Endodermal cell (in vitro differentiated cells): ENCODE data around the gene PSMA6. TPM values are rescaled to one million over a fixed set of nuclear protein-coding genes. Genes with fewer than 3 reads are reported as not detected.
"Not testable (repeated sequence)": the region's sequence is repeated elsewhere in the genome, so short reads cannot be mapped to it uniquely, and the experiment has no call there.

Source experiments
- DNase-seq: peaks from one replicate; pipeline ENCODE4 v3.0.0-alpha.2; 2017
- H3K27ac ChIP-seq: 2 replicates; pipeline ENCODE4 v1.5.1; 2013; ENCODE audit warnings: mild to moderate bottlenecking, low read depth, low read length, moderate library complexity
- H3K27me3 ChIP-seq: 2 replicates; pipeline ENCODE4 v1.6.1; 2013; ENCODE audit warnings: mild to moderate bottlenecking, low read length, moderate library complexity; ENCODE audit not compliant: insufficient read depth, control insufficient read depth, poor library complexity, severe bottlenecking
- H3K36me3 ChIP-seq: 2 replicates; pipeline ENCODE4 v1.7.0; 2013; ENCODE audit warnings: mild to moderate bottlenecking, low read length, moderate library complexity; ENCODE audit not compliant: control insufficient read depth, insufficient read depth
- H3K4me1 ChIP-seq: one replicate; pipeline ENCODE4 v1.7.0; 2013; ENCODE audit warnings: low read length; ENCODE audit not compliant: control insufficient read depth, insufficient read depth
- H3K4me3 ChIP-seq: 2 replicates; pipeline ENCODE4 v1.5.1; 2013; ENCODE audit warnings: mild to moderate bottlenecking, low read length, moderate library complexity
- H3K9ac ChIP-seq: 2 replicates; pipeline ENCODE4 v1.6.1; 2013; ENCODE audit warnings: mild to moderate bottlenecking, low read length, moderate library complexity; ENCODE audit not compliant: poor library complexity, severe bottlenecking; ENCODE audit errors: extremely low read depth
- H3K9me3 ChIP-seq: 2 replicates; pipeline ENCODE4 v1.6.1; 2013; ENCODE audit warnings: mild to moderate bottlenecking, low read length, moderate library complexity; ENCODE audit not compliant: control insufficient read depth
- H3K27ac Mint-ChIP-seq: 2 replicates; pipeline ENCODE4 v1.8.0; 2020; ENCODE audit warnings: mixed read lengths
- H3K27me3 Mint-ChIP-seq: 2 replicates; pipeline ENCODE4 v1.8.0; 2021; ENCODE audit warnings: mild to moderate bottlenecking, mixed read lengths; ENCODE audit not compliant: insufficient read depth
- H3K36me3 Mint-ChIP-seq: 2 replicates; pipeline ENCODE4 v1.8.0; 2020; ENCODE audit warnings: low read depth, mixed read lengths
- H3K4me1 Mint-ChIP-seq: 2 replicates; pipeline ENCODE4 v1.8.0; 2020; ENCODE audit warnings: mixed read lengths
- H3K4me3 Mint-ChIP-seq: 2 replicates; pipeline ENCODE4 v1.8.0; 2020; ENCODE audit warnings: mild to moderate bottlenecking, moderate library complexity, mixed read lengths
- H3K9me3 Mint-ChIP-seq: 2 replicates; pipeline ENCODE4 v1.8.0; 2020; ENCODE audit warnings: mild to moderate bottlenecking, mixed read lengths
- WGBS, 2 experiments: methylation state at CpG; one replicate each; pipeline versions ENCODE4 v1.1.5 to v1.1.7; 2013; ENCODE audit warnings: missing lambda C conversion rate in 2 of 2, mixed read lengths in 1 of 2; ENCODE audit not compliant: insufficient coverage in 1 of 2, insufficient read length in 1 of 2; 5-methylcytosine and 5-hydroxymethylcytosine counted together
- total RNA-seq, 2 donors: library from RNA; stranded (reverse); fragmentation: NEBNext Ultra II Directional in 1 of 2; extraction: Animal tissue kit (Norgen Biotek cat#: 25700) in 1 of 2; gene quantifications; 2 replicates in 1 of 2; 3 replicates in 1 of 2; pipeline ENCODE4 v1.2.1, GENCODE V29; 2021
- TF ChIP-seq, protein P1 (sequence below): fragments of 200-600 bp; sonication (generic); conservative IDR thresholded peaks from 2 replicates; pipeline ENCODE4 v1.5.0; 2021; ENCODE audit warnings: antibody characterized with exemption, mild to moderate bottlenecking

The PSMA6 gene
- total RNA-seq, 2 donors from 2014 or later, result 263 to 277 TPM

DNA sequence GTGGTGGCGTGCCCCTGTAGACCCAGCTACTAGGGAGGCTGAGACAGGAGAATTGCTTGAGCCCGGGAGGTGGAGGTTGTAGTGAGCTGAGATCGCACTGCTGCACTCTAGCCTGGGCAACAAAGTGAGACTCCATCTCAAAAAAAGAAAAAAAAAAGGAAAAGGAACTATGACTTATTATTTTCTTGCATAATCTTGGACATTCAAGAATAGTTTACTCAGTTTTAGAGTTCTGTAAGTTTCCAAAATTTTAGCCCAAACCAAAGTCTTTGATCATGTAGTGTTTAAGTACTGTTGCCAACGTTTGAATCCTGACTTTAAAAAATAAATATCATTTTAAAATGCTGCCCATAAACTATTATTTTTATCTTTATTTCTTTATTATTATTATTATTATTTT is 6.2 kb downstream of the PSMA6 start:
- no peak overlapping the region for H3K9ac ChIP-seq
- no peak overlapping the region for H3K4me3 ChIP-seq
- H3K4me1 ChIP-seq, result no peaks in the 10 kb centered on the region
- H3K36me3 ChIP-seq, result peaks cover 46% of the 10 kb centered on the region
- Mint-ChIP-seq H3K4me1 (peaks cover 19% of the 10 kb centered on the region), H3K27ac (no peak overlapping the region), H3K36me3 (peaks cover 31% of the 10 kb centered on the region), H3K4me3 (no peak overlapping the region), H3K9me3 (no peaks in the 10 kb centered on the region), H3K27me3 (no peaks in the 10 kb centered on the region)
- H3K27ac ChIP-seq, result no peak overlapping the region
- DNase-seq, result no peak
- H3K9me3 ChIP-seq, result no peaks in the 10 kb centered on the region
- TF ChIP-seq, protein P1, sequence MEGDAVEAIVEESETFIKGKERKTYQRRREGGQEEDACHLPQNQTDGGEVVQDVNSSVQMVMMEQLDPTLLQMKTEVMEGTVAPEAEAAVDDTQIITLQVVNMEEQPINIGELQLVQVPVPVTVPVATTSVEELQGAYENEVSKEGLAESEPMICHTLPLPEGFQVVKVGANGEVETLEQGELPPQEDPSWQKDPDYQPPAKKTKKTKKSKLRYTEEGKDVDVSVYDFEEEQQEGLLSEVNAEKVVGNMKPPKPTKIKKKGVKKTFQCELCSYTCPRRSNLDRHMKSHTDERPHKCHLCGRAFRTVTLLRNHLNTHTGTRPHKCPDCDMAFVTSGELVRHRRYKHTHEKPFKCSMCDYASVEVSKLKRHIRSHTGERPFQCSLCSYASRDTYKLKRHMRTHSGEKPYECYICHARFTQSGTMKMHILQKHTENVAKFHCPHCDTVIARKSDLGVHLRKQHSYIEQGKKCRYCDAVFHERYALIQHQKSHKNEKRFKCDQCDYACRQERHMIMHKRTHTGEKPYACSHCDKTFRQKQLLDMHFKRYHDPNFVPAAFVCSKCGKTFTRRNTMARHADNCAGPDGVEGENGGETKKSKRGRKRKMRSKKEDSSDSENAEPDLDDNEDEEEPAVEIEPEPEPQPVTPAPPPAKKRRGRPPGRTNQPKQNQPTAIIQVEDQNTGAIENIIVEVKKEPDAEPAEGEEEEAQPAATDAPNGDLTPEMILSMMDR, result no peak
- WGBS, 2 experiments, result 87 to 98% methylated on average over 2 to 3 of the region's 4 CpGs
- H3K27me3 ChIP-seq, result no peaks in the 10 kb centered on the region

DNA sequence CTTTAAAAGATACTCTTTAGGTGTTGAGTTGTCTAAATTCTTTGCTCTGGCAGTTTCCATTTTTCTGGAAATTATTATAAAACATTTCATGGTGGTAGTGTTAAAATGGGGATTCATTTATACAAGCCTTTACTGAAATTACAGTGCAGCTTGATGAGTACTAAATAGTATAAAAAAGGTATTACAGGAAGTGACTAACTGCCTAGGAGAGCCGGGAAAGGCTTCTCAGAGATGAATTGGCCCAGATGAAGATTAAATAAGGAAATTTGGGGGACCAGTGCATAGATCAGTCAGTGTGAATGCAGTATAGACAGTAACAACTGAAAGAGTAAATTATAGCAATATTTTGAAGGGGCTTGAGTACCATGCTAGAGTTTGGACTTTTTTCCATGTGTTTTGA is 7.5 kb downstream of the PSMA6 start:
- Mint-ChIP-seq H3K4me3 (no peak overlapping the region), H3K27ac (no peak overlapping the region), H3K36me3 (peaks cover 30% of the 10 kb centered on the region), H3K4me1 (peaks cover 11% of the 10 kb centered on the region), H3K9me3 (no peaks in the 10 kb centered on the region), H3K27me3 (no peaks in the 10 kb centered on the region)
- no peaks in the 10 kb centered on the region for H3K4me1 ChIP-seq
- H3K27me3 ChIP-seq, result no peaks in the 10 kb centered on the region
- WGBS, 2 experiments, result 93 to 96% methylated on average over 1 of the region's 1 CpG
- TF ChIP-seq, protein P1, result no peak
- no peak overlapping the region for H3K4me3 ChIP-seq
- DNase-seq, result no peak
- peaks cover 54% of the 10 kb centered on the region for H3K36me3 ChIP-seq
- no peak overlapping the region for H3K27ac ChIP-seq
- no peak overlapping the region for H3K9ac ChIP-seq
- no peaks in the 10 kb centered on the region for H3K9me3 ChIP-seq

DNA sequence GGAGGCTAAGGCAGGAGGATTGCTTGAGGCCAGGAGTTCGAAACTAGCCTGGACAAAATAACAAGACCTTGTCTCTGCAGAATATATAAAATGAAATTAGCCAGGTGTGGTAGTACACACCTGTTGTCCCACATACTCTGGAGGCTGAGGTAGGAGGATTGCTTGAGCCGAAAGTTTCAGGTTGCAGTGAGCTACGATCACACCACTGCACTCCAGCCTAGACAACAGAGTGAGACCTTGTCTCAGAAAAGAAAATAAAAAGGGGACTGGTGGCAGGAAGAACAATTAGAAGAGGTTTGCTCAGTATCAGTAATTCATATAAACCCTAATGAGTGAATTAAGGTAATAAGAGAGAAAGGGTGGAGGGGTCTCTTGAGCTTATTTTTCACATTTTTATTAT is 8.0 kb downstream of the PSMA6 start:
- H3K4me1 Mint-ChIP-seq, result peaks cover 11% of the 10 kb centered on the region
- no peaks in the 10 kb centered on the region for H3K4me1 ChIP-seq
- no peak overlapping the region for H3K9ac ChIP-seq
- no peaks in the 10 kb centered on the region for H3K27me3 ChIP-seq
- WGBS, 2 experiments, result 92 to 98% methylated on average over 2 to 3 of the region's 3 CpGs
- H3K4me3 ChIP-seq, result no peak overlapping the region
- TF ChIP-seq, protein P1, result no peak
- H3K36me3 Mint-ChIP-seq, result peaks cover 30% of the 10 kb centered on the region
- no peak overlapping the region for H3K4me3 Mint-ChIP-seq
- H3K9me3 Mint-ChIP-seq, result no peaks in the 10 kb centered on the region
- no peaks in the 10 kb centered on the region for H3K9me3 ChIP-seq
- DNase-seq, result no peak
- no peaks in the 10 kb centered on the region for H3K27me3 Mint-ChIP-seq
- H3K27ac ChIP-seq, result no peak overlapping the region
- no peak overlapping the region for H3K27ac Mint-ChIP-seq
- peaks cover 58% of the 10 kb centered on the region for H3K36me3 ChIP-seq

DNA sequence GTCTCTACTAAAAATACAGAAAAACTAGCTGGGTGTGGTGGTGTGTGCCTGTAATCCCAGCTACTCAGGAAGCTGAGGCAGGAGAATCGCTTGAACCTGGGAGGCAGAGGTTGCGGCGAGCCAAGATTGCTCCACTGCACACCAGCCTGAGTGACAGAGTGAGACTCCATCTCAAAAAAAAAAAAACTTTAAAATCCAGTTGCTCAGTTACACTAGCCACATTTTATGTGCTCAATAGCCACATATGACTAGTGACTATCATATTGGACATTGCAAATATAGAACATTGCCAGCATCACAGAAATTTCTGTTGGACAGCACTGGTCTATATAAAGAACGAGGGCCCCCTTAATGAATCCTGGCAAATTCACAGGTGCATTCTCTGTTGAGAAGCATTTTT is 9.2 kb downstream of the PSMA6 start:
- not testable (repeated sequence) for H3K27ac Mint-ChIP-seq

More for the DNA sequence above, 9.2 kb downstream of the PSMA6 start:
- H3K27ac ChIP-seq, H3K4me1 Mint-ChIP-seq, H3K9me3 ChIP-seq, H3K4me3 ChIP-seq, H3K27me3 ChIP-seq, H3K27me3 Mint-ChIP-seq, H3K9me3 Mint-ChIP-seq, H3K4me1 ChIP-seq, DNase-seq, H3K4me3 Mint-ChIP-seq, H3K9ac ChIP-seq: not testable (repeated sequence)
- 93 to 94% methylated on average over 3 to 4 of the region's 4 CpGs for WGBS, 2 experiments
- H3K36me3 Mint-ChIP-seq, result peaks cover 33% of the 10 kb centered on the region
- H3K36me3 ChIP-seq, result peaks cover 56% of the 10 kb centered on the region
